GM19468 (cell line): ENCODE data around the gene CLINT1.
"Not testable (repeated sequence)": the region's sequence is repeated elsewhere in the genome, so short reads cannot be mapped to it uniquely, and the experiment has no call there.

Source experiments
- ATAC-seq: cut with Tn5 transposase; IDR thresholded peaks from one replicate; pipeline ENCODE4 v1.9.1; 2021; ENCODE audit warnings: mild to moderate bottlenecking, moderate library complexity, moderate number of reproducible peaks; ENCODE audit not compliant: unreplicated experiment; ENCODE audit errors: extremely low read depth

CLINT1 gene

DNA sequence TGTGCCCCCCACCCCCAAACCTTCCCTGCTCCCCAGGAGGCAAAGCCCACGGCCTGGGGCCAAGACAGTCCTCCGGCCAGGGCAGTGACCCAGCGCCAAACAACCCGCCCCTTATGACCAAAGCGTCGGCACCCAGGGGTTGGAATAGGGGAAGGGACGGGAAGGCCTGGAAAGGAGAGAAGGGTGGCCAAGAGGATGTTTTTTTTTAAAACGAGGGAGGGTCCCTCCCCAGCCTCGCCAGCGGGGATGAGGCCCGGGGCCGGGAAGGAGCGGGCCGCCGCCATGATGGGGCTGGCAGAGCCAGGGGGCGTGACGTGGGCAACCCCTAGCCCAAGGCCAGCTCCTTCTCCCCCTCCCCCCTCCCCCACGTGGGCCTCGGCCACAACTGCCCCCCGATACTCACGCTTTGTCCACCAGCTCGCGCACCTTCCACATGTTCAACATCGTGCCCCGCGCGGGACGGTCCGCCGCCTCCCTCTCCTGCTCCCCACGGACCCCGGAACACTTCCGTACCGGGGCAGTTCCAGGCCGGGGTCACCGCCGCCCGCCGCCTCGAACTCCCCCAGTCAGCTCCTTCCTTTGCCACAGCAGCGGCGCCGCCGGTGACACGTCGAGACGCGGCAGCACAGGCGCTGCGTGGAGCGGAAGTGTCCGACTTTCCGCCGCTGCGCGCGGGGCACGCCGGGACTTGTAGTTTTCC, at the start of gene CLINT1:
TSS of gene CLINT1 (minus strand) at position 619 of the 700 bp plus-strand sequence. CDS start at position 444, 175 bp downstream.
- ATAC-seq: peak; percentile 46

DNA sequence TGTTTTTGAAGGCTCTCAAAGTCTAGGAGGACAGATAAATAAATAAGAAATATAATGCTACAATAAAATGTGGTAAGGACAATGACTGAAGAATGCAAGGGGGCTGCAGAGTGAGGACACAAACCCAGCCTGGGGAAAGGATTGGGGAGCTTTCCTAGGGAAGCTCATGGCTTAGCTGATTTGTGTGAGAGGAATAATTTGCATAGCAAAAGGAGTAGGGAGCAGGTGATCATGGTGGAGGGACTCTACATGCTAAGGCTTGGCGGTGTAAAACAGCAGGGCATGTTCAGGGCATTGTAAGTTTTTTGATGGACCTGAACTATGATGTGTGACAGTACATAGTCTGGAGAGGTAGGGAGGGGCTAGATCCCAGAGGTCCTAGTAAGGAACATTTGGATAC, 49.5 kb upstream of the CLINT1 start:
- no peak for ATAC-seq

DNA sequence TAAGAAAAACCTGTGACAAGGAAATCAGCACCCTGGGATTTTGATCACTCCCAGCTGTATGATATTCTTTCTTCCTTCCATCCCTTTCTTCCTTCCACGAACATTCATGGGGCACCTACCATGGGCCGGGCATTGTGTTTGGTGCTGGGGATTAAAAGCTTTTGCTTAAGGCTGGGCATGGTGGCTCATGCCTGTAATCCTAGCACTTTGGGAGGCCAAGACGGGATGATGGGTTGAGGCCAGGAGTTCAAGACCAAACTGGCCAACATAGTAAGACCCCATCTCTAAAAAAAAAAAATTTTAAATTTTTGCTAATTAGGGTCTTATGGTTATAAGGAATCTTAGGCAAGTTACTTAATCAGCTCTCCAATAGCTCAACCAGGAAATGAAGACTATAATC, 48.5 kb upstream of the CLINT1 start:
- no peak for ATAC-seq

DNA sequence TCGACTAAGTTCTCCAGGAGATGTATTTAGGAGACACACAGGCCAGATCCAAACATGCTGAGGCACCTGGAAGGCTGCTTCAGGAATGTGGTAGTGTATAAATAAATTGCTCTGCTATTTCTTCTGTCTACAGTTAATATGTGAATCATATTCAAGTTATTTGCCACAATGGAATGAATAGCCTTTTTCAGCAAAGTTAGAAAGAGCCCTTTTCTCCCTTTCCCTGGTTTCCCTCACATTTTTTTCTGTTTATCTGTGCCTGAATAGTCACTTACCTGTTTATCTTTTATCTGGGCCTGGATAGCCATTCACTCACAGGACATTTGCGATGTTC, 44.1 kb upstream of the CLINT1 start:
- ATAC-seq: no peak

DNA sequence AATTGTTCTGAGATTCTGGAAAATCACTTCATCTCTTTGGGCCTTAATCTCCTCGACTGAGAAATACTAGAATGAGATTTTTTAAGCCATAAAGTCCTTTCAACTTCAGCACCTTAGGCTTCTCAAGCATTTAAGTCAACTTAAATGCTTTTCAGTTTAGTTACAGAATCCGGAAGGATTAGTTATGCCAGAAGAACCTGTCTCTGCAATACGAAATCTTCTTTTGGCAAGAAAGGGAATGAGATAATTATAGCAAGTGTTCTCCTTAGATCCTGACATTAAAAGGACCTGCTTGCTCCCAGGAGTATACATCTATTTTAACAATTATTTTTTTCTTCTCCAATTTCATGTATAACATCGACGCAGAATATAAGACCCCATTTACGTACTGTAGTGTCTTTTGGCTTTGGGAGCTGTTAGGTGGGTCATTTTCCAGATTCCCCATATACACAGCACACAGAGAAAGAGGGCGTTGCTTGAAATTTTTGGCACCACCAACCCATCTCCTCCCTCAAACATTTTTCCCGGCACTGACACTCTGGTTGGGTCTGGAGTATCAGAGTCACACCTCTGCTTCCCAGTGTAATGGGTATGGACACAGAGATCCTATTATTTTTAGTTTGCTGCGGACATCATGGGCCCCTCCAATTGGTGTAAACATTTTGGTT, 43.6 kb upstream of the CLINT1 start:
- ATAC-seq: no peak

DNA sequence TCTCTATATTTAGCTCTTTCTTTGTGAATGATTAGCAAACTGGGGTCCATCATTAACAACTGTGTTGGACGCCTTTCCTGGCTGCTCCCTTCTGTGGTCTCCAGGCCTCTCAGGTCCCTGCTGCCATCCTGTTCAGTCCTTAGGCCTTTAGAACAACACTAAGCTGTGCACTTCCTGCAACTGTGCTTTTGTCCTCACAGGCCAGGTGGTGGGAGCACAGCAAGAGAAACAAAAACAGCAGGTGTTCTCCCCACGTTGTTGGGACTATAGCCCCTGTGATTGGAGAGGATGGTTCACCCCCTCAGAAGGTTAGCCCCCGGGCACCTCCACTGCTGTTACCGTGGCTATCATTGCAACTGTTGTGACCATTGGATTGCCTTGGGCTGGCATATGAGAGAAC, 41.7 kb upstream of the CLINT1 start:
- ATAC-seq: no peak

DNA sequence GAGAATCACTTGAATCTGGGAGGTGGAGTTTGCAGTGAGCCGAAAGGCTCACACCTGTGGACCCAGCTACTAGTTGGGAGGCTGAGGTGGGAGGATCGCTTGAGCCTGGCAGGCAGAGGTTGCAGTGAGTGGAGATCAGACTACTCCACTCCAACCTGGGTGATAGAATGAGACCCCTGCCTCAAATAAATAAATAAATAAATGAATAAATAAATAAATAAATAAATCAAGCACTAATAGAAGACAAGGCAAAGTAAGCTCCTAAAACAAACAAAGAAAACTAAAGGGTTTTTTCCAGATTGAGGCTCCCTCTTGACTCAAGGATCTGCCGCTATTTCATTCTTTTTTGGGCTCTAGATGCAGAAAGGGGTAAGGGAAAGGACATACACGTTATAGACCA, 34.7 kb upstream of the CLINT1 start:
- no peak for ATAC-seq

DNA sequence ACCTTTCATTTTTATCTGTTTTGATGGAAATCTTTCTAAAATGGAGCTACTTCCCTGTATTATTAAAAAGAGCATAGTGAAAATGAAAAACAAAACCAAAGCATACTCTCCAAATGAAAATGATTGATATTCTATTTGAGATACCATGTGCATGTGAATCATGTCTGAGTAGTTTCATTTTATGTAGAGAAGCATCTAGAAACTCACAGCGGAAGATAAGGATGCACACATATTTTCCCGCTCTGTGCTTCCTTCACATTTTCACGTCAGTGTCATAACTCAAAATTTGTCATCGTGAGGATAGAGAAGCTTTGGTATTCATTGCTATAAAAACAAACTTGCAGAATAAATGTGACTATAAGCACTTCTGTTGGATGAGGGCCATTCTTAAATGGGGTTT, 34.0 kb upstream of the CLINT1 start:
- ATAC-seq: no peak

DNA sequence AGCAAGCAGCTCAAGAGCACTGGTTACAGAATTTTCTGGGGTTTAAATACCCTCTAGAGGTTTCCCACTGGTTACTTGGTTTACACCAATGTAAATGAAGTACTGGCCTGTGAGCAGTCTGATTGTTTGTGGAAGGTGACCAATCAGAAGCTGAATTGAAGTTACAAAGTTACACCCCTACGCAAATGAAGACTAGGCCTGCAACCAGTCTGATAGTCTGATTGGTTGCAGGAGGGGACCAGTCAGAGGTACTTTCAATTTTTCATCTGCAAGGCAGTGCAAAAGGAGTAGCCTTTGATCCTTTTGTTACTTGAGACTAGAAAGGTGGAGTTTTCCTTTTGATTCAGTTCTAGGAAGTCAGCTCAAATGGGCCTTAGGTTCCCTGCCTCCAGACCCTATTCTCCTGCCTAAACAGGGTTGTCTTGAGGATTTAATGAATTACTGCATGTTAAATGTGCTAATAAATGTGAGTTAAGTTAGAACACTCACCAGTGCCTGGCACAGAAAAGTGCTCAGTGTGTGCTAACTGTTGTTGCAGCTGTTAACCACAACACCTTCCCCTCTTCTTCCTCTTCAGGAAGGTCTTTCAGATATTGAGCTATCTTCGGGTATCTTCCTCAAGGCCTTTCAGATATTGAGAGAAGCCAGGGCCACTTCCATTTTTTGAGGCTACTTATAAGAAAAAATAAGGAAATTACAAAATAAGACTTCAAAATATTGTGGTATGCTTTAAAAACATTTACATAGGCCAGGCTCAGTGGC, 32.1 kb upstream of the CLINT1 start:
- ATAC-seq: no peak

DNA sequence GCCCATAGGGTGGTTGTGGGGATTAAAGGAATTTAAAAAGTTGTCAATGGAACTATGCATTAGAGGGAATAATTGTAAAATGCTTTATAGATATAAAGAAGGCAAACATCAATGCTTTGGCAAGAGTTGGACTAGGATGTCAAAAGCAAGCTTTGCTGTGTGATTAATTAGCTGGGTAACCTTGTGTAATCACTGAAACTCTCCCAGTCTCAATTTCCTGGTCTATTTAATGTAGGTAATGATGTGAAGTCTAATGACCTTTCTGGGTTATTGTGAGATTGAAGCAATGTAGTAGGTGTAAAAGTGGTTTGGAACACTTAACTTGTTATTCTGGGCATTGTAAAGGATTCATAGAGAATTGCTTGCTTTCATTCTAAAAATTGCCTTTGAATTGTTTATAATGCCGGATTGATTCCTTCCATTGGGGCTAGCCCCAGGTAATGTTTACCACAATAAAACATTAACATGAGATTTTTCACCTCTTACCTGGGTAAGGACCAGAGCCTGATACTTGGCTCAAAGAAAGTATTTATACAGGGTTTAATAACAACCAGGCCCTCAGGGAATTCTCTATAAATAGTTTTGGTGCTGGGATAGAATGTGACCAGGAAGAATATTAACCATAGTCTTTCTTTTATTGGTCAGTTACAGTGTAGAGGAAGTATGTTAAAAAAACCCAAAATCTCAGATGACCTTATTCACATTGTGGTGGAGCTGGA, 30.0 kb upstream of the CLINT1 start:
- ATAC-seq: no peak

DNA sequence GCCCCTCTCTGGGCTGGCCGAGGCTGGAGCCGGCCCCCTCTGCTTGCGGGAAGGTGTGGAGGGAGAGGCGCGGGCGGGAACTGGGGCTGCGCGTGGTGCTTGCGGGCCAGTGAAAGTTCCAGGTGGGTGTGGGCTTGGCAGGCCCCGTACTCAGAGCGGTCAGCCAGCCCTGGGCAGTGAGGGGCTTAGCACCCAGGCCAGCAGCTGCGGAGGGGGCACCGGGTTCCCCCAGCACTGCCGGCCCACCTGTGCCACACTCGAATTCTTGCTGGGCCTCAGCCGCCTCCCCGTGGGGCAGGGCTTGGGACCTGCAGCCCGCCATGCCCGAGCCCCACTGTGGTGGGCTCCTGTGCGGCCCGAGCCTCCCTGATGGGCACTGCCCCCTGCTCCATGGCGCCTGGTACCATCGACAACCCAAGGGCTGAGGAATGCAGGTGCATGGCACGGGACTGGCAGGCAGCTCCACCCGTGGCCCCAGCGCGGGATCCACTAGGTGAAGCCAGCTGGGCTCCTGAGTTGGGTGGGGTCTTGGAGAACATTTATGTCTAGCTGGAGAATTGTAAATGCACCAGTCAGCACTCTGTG, 27.9 kb upstream of the CLINT1 start:
- ATAC-seq: no peak

DNA sequence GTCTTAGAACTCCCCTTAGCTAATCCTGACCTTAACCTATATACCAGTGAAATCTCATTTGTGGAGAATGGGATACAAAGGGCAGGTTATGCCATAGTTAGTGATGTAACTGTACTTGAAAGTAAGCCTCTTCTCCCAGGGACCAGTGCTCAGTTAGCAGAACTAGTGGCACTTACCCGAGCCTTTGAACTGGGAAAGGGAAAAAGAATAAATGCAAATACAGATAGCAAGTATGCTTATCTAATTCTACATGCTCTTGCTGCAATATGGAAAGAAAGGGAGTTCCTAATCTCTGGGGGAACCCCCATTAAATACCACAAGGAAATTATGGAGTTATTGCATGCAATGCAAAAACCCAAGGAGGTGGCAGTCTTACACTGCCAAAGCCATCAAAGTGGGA, 26.1 kb upstream of the CLINT1 start:
- not testable (repeated sequence) for ATAC-seq

DNA sequence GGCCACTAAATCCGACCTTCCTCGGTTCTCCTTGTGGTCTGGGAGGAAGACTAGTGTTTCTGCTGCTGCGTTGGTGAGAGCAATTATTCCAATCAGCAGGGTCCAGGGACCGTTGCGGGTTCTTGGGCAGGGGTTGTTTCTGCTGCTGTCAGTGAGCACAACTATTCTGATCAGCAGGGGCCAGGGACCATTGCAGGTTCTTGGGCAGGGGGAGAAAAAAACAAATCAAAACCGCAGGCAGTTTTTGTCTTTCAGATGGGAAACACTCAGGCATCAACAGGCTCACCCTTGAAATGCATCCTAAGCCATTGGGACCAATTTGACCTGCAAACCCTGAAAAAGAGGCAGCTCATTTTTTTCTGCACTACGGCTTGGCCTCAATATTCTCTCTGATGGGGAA, 22.6 kb upstream of the CLINT1 start:
- ATAC-seq: not testable (repeated sequence)

DNA sequence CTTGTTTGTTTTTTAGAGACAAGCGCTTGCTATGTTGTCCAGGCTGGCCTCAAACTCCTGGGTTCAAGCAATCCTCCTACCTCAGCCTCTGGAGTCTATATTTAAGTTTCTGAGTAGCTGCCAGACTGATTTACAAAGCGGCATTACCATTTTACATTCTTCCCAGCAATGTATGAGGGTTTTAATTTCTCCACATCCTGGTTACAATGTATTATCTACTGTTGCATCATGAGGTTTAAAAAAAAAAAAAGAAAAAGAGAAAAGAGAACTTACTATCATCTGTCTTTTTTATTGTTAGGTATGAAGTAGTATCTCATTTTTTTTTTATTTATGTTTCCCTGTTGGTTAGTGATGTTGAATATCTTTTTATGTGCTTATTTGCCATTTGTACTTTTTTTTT, 18.9 kb upstream of the CLINT1 start:
- ATAC-seq: no peak

DNA sequence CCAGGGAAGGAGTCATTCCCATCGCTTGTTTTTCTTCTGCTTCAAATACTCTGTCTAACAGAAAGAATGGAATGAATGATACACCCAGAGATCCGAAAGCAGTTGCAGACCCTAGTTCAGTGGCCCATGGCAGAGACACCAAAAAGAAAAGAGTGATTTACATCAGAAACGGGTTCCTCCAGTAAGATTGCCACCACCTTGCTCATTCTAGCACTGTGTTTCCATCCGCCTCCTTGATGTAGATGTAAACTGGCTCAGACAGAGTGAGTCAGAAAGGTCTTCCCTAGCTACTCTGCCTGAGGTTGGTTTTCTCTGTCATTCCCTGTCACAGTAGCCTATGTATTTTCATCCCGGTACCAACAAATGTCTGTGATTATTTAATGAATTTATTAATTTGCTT, 15.9 kb upstream of the CLINT1 start:
- no peak for ATAC-seq

DNA sequence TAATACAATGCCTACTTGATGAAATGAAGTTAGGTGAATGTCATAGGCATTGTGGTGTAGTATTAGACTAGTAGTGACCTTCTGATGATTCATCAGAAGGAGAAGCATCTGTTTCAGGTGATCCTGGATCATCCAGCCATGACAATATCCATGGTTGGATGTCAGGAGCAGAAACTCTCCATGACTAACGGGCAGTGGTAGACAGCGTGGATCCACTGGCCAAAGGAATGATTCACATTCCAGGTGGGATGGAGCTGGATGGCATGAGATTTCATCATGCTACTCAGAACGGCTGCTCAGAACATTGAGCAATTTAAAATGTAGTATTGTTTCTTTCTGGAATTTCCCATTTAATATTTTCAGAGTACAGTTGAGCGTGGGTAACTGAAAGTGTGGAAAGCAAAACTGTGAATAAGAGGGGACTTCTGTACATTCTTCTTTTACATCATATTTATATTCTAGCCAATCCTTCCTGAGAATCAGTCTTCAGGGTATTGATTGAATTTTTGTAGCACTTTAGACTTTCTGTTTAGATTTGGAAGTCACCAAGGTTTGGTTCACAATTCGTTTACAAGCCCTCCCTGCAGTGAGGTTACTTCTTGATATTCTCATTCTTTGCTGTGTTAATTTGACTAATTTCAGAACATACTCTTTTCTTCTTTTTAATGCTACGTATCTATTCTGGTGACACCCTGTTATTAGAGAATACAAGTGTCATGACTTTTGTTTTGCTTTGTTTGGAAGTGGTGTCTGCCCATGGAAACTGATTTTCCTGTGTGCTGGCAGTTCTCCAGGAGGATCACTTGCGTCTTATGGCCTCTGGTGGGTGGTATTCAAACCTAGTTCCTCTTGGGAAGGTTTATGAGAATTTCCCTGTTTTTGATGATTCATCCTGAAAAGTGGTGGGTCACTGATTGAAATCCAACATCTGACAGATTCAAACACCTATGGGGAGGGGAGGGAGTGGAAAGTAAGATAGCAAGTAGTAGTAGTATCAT, 12.2 kb upstream of the CLINT1 start:
- no peak for ATAC-seq

DNA sequence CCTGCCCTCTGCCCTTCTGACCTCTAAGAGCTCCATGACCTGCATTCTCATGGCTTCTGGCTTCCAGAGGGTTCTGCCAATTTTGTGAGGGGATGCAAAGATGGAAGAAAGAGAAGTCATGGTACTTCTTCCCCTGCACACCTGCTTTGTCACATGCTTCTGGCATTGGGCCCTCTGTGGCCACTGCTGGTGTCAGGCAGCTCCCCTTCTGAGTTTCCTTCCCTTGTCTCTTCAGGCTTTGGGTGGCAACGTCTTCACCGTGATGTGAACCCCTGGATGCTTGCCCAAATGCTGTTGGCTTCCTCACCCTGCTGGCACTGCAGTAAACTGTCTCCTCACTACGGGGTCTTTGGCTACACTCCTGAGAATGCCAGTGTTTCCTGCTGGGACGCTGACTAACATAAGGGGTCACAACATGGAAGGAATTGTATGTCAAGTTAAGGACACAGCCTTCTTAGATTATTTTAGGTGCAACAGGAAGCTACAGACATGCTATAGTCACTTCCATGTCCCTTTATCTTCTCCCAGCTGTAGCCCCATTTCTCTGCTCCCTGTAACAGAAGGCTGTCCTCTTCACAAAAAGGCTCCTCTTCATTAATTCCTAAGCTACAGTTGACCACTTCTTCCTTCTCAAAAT, 8.9 kb upstream of the CLINT1 start:
- no peak for ATAC-seq

DNA sequence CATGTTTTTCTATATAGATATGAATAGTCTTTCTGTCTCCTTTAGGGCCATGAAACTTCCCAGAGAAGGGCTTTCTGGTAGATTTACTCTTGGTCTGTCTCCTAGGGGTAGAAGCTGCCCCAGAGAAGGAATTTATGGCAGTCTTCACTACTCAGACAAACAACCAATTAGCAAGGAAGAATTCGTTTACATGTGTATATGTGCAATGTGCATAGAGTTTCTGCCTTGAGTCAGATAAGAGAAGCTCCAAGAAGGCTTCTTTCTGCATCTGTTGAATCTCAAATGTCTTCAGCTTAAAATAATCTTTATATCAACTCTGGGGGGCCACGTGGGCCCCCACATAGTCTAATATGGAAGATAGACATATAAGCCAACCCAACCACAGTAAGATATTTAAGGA, 7.6 kb upstream of the CLINT1 start:
- no peak for ATAC-seq

DNA sequence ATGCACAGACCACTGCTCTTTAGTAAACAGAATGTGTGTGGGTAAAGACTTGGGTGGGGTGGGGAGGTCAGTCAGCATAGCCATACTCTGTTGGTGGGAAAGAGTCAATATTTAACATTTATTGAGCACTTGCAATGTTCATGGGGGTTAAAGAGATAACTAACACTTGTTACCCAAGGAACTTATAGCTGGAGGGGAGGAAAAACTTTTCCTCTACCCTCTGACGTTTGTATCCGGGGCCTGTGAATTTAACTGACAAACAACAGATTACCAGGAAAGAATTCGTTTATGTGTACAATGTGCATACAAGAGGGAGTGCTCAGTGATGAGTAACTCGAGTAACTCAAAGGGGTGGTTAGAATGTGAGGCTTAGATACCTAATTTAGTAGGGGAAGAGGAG, 6.8 kb upstream of the CLINT1 start:
- no peak for ATAC-seq
